Measurements from ENCODE around the gene TRAF6.

DNA sequence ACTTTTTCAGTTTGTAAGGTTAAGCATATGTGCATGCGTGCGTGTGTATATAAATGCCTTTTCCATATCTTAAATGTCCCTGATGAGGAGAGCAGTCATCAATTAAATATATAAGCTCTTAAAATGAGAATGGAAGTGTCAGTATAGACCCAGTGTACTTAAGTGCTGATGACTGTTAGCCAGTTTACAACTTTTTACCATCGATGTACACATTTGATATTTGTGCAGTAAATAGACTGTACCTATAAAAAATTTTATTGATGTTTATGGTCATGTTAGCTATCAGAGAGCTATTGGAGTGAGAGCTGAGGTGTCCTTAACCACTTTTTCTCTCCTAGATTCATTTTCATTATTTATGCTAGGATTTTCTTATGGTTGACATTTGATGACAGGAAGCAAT, 45.4 kb downstream of the TRAF6 start:
- TF ChIP-seq CTCF (IDR thresholded peaks at IDR 0.05; ENCODE audit: poor library complexity) = no peak
- no peak for TF ChIP-seq EZH2 (IDR thresholded peaks at IDR 0.05; ENCODE audit: borderline replicate concordance)

Data from hepatocyte (in vitro differentiated cells).